Gastroesophageal sphincter (tissue), 4 donors: ENCODE data around the gene CLEC4C. TPM values are rescaled to one million over a fixed set of nuclear protein-coding genes. Genes with fewer than 3 reads are reported as not detected.
"Not testable (repeated sequence)": the region's sequence is repeated elsewhere in the genome, so short reads cannot be mapped to it uniquely, and the experiment has no call there.

Experiments
- ATAC-seq: fragments of 150-250 bp; one replicate; pipeline ENCODE4 v1.9.1; 2016; ENCODE audit warnings: mild to moderate bottlenecking, moderate library complexity
- H3K27ac ChIP-seq, 4 donors: fragments of 200-600 bp; sonication (generic) in 3 of 4; 1 replicate in 3 of 4; 2 replicates in 1 of 4; pipeline ENCODE4 v1.5.1; 2016 to 2019
- H3K27me3 ChIP-seq: fragments of 200-600 bp; sonication (generic); one replicate; pipeline ENCODE4 v1.5.1; 2019
- H3K36me3 ChIP-seq, 2 donors: fragments of 200-600 bp; sonication (generic); one replicate each; pipeline ENCODE4 v1.5.1; 2019; ENCODE audit warnings: control low read depth in 1 of 2
- H3K4me1 ChIP-seq, 3 donors: fragments of 200-600 bp; sonication (generic); 1 replicate in 2 of 3; 2 replicates in 1 of 3; pipeline ENCODE4 v1.5.1; 2016 to 2019; ENCODE audit warnings: control low read depth in 2 of 3
- H3K4me3 ChIP-seq, 2 donors: fragments of 200-600 bp; sonication (generic); one replicate each; pipeline ENCODE4 v1.5.1; 2019; ENCODE audit warnings: mild to moderate bottlenecking in 1 of 2, moderate library complexity in 1 of 2
- H3K9me3 ChIP-seq, 3 donors: fragments of 200-600 bp; sonication (generic); one replicate each; pipeline ENCODE4 v1.5.1; 2017 to 2019; ENCODE audit warnings: control low read depth in 2 of 3
- EP300 ChIP-seq: sonication (generic); formaldehyde crosslinking; IDR thresholded peaks from one replicate; pipeline ENCODE4 v1.6.1; 2017; ENCODE audit warnings: antibody characterized with exemption, mild to moderate bottlenecking
- POLR2A ChIP-seq, 2 donors: fragments of 450-650 bp; IDR thresholded peaks; one replicate each; pipeline ENCODE4 v1.6.1; 2017; ENCODE audit warnings: antibody characterized with exemption in 2 of 2, mild to moderate bottlenecking in 2 of 2, moderate library complexity in 1 of 2
- POLR2AphosphoS5 ChIP-seq: sonication (generic); formaldehyde crosslinking; IDR thresholded peaks from one replicate; pipeline ENCODE4 v1.6.1; 2017; ENCODE audit warnings: antibody characterized with exemption
- WGBS, 2 donors: methylation state at CpG; one replicate each; pipeline ENCODE4 v1.1.5; 2018; ENCODE audit warnings: low coverage in 1 of 2; 5-methylcytosine and 5-hydroxymethylcytosine counted together
- total RNA-seq, 4 donors: library from RNA; depleted of rRNA; stranded (reverse); fragments of >200 nt; gene quantifications; one replicate each; pipeline ENCODE4 v1.1.0, GENCODE V29; 2016
- TF ChIP-seq, protein P1 (sequence below), 4 experiments: fragments of 200-600 bp in 2 of 4; fragments of 450-650 bp in 2 of 4; sonication (generic) in 1 of 4; IDR thresholded peaks; one replicate each; pipeline ENCODE4 v1.5.1; 2017 to 2019; ENCODE audit warnings: antibody characterized with exemption in 4 of 4, mild to moderate bottlenecking in 2 of 4, moderate library complexity in 2 of 4

Gene CLEC4C
- total RNA-seq, 4 donors from 2014 or later: not detected

DNA sequence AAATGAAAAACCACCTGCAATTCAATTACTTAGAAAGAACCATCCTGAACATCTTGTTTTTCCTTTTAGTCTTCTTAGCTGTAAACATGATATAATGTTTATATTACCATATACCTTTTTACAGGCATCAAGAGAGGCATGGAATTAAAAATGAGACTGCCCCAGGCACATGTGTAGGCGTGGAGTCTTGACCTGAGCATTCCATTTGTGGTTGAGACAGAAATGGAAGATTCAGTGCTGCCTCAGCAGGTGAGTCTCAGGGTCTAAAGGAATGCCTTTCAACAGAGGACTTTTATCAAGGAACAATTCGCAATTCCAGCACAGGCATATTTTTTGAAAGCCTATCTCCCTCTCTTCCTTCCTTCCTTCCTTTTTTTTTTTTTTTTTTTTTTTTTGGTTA is 9.8 kb upstream of the CLEC4C start:
- WGBS, 2 donors: 42 to 58% methylated on average over 1 to 2 of the region's 2 CpGs
- no peaks in the 10 kb centered on the region for H3K9me3 ChIP-seq
- TF ChIP-seq POLR2AphosphoS5 (no peak), EP300 (no peak), POLR2A (IDR thresholded peaks at IDR 0.05) (no peak)
- TF ChIP-seq, protein P1, sequence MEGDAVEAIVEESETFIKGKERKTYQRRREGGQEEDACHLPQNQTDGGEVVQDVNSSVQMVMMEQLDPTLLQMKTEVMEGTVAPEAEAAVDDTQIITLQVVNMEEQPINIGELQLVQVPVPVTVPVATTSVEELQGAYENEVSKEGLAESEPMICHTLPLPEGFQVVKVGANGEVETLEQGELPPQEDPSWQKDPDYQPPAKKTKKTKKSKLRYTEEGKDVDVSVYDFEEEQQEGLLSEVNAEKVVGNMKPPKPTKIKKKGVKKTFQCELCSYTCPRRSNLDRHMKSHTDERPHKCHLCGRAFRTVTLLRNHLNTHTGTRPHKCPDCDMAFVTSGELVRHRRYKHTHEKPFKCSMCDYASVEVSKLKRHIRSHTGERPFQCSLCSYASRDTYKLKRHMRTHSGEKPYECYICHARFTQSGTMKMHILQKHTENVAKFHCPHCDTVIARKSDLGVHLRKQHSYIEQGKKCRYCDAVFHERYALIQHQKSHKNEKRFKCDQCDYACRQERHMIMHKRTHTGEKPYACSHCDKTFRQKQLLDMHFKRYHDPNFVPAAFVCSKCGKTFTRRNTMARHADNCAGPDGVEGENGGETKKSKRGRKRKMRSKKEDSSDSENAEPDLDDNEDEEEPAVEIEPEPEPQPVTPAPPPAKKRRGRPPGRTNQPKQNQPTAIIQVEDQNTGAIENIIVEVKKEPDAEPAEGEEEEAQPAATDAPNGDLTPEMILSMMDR (IDR thresholded peaks at IDR 0.05): no peak
- peaks cover 12% of the 10 kb centered on the region for H3K27me3 ChIP-seq
- H3K4me1 ChIP-seq: no peaks in the 10 kb centered on the region
- H3K4me3 ChIP-seq: no peak overlapping the region
- no peak for ATAC-seq
- H3K27ac ChIP-seq: no peak overlapping the region
- H3K36me3 ChIP-seq: no peaks in the 10 kb centered on the region

DNA sequence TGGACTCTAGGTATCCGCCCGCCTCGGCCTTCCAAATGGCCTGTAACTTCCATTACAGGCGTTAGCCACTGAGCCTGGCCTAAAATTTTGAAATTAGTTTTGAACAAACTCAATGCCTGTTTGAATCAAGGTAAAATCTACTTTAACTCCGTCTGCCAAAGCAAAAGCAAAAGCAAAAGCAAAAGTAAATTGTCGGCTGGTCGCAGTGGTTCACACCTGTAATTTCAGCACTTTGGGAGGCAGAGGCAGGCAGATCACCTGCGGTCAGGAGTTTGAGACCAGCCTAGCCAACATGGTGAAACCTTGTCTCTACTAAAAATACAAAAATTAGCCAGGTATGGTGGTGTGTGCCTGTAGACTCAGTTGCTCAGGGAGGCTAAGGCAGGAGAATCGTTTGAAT is 8.5 kb upstream of the CLEC4C start:
- not testable (repeated sequence) for H3K4me3 ChIP-seq, H3K9me3 ChIP-seq, H3K36me3 ChIP-seq, H3K27ac ChIP-seq, H3K4me1 ChIP-seq, ATAC-seq
- 82 to 93% methylated on average over 5 to 7 of the region's 9 CpGs for WGBS, 2 donors
- peaks cover 12% of the 10 kb centered on the region for H3K27me3 ChIP-seq

DNA sequence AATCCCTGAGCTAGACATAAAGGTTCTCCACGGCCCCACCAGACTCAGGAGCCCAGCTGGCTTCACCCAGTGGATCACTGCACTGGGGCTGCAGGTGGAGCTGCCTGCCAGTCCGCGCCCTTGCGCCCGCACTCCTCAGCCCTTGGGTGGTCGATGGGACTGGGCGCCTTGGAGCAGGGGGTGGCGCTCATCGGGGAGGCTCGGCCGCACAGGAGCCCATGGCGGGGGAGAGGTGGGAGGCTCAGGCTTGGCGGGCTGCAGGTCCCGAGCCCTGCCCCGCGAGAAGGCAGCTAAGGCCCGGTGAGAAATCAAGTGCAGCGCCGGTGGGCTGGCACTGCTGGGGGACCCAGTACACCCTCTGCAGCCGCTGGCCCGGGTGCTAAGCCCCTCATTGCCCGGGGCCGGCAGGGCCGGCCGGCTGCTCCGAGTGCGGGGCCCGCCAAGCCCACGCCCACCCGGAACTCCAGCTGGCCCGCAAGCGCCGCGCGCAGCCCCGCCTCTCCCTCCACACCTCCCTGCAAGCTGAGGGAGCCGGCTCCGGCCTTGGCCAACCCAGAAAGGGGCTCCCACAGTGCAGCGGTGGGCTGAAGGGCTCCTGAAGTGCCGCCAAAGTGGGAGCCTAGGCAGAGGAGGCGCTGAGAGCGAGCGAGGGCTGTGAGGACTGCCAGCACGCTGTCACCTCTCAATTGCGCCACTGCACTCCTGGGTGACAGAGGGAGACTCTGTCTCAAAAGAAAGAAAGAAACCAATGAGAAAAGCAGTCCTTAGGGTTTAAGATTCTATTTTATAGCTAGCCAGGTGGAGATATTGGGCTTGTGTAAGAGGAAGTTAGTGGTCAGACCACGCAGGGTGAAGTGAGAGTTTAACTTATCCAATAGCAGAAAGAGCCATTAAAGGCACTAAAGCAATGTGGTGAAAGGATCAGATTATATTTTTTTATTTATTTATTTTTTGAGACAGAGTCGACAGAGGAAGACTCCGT is 5.1 kb upstream of the CLEC4C start:
- H3K9me3 ChIP-seq, ATAC-seq: not testable (repeated sequence)
- WGBS, 2 donors: 64 to 77% methylated on average over 5 to 6 of the region's 48 CpGs

DNA sequence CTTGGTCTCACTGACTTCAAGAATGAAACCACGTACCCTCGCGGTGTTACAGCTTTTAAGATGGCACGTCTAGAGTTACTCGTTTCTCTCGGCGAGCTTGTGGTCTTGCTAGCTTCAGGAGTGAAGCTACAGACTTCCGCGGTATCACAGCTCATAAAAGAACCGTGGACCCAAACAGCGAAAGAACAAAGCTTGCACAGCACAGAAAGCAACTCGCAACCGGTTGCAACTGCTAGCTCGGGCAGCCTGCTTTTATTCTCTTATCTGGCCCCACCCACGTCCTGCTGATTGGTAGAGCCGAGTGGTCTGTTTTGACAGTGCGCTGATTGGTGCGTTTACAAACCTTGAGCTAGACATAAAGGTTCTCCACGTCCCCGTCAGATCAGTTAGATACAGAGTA is 4.2 kb upstream of the CLEC4C start:
- TF ChIP-seq EP300 (no peak), POLR2A (IDR thresholded peaks at IDR 0.05) (no peak), POLR2AphosphoS5 (no peak)
- TF ChIP-seq, protein P1 (IDR thresholded peaks at IDR 0.05): no peak
- no peak for ATAC-seq
- WGBS, 2 donors: 84% methylated on average over 14 to 20 of the region's 20 CpGs

More for the DNA sequence above, 5.1 kb upstream of the CLEC4C start:
- peaks cover 12% of the 10 kb centered on the region for H3K27me3 ChIP-seq
- not testable (repeated sequence) for H3K36me3 ChIP-seq, H3K27ac ChIP-seq, H3K4me1 ChIP-seq, H3K4me3 ChIP-seq

DNA sequence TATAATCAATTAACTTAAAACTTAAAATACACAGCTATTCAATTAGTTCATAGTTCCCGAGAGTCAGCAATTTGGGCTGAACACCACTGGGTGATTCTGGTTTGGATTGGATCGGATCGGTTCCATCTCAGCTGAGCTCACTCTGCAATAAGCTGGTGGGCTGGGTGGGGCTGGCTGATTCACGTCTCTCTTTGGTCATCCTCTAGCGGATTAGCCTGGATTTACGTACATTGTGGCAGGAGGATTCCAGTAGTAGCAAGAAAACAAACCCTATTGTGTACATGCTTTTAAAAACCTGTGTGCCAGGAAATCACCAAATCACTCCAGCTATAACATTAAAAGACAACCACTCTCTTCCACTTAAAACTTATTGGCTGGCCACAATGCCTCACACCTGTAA is 3.2 kb upstream of the CLEC4C start:
- no peaks in the 10 kb centered on the region for H3K27me3 ChIP-seq
- H3K9me3 ChIP-seq: peaks cover 0 to 5% (median 0%) of the 10 kb centered on the region in 3 donors
- no peaks in the 10 kb centered on the region for H3K4me1 ChIP-seq
- no peaks in the 10 kb centered on the region for H3K36me3 ChIP-seq
- ATAC-seq: no peak
- H3K27ac ChIP-seq: no peak overlapping the region
- H3K4me3 ChIP-seq: no peak overlapping the region
- TF ChIP-seq, protein P1 (IDR thresholded peaks at IDR 0.05): no peak
- TF ChIP-seq EP300 (no peak), POLR2A (IDR thresholded peaks at IDR 0.05) (no peak), POLR2AphosphoS5 (no peak)
- 80 to 90% methylated on average over 3 to 6 of the region's 6 CpGs for WGBS, 2 donors

More for the DNA sequence above, 4.2 kb upstream of the CLEC4C start:
- Histone ChIP-seq H3K36me3 (no peaks in the 10 kb centered on the region), H3K27ac (no peak overlapping the region), H3K27me3 (peaks cover 9% of the 10 kb centered on the region), H3K4me1 (no peaks in the 10 kb centered on the region), H3K9me3 (peaks cover 0 to 2% (median 0%) of the 10 kb centered on the region in 3 donors), H3K4me3 (no peak overlapping the region)

DNA sequence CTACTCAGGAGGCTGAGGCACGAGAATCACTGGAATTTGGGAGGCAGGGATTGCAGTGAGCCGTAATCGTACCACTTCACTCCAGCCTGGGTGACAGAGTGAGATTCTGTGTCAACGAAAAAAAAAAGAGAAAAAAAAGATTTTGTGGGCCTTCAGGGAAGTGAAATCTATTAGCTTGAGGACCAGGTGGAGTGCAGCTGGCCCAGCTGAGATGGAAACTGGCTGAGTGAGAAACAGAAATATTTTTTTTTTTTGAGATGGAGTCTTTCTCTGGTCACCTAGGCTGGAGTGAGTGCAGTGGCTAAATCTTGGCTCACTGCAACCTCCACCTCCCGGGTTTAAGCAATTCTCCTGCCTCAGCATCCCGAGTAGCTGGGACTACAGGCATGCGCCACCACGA is 2.3 kb upstream of the CLEC4C start:
- TF ChIP-seq EP300 (no peak), POLR2AphosphoS5 (no peak)
- TF ChIP-seq, protein P1 (IDR thresholded peaks at IDR 0.05): no peak
- peaks cover 0 to 5% (median 0%) of the 10 kb centered on the region in 3 donors for H3K9me3 ChIP-seq
- H3K4me3 ChIP-seq: no peak overlapping the region
- H3K4me1 ChIP-seq: no peaks in the 10 kb centered on the region
- H3K36me3 ChIP-seq: no peaks in the 10 kb centered on the region
- H3K27ac ChIP-seq: no peak overlapping the region
- no peaks in the 10 kb centered on the region for H3K27me3 ChIP-seq
- ATAC-seq: no peak
- 78 to 84% methylated on average over 6 of the region's 8 CpGs for WGBS, 2 donors
